GM18951 (cell line): ENCODE results near the gene RHBDF2.

Experiments used
- POLR2A ChIP-seq: IDR thresholded peaks from 4 replicates; pipeline ENCODE4 v1.6.1; 2011; ENCODE audit warnings: mild to moderate bottlenecking; ENCODE audit not compliant: insufficient read length, insufficient read depth; ENCODE audit errors: extremely low read depth
- in situ Hi-C: fragments of 300-500 bp; cut with MboI; formaldehyde crosslinking; loops from one replicate; pipeline ENCODE4 v1.12.0; 2022; ENCODE audit warnings: low sequenced_read_pairs, mixed read lengths, inconsistent platforms; ENCODE audit not compliant: unreplicated experiment

Gene RHBDF2

GRCh38 chr17:76496464-76496863 lies 4.8 kb downstream of the RHBDF2 start:
- no peak for TF ChIP-seq POLR2A
- in situ Hi-C loops, result no loop called here

- in situ Hi-C loops, result no loop called here
- TF ChIP-seq POLR2A, result no peak
Measured at GRCh38 chr17:76495663-76496400, 5.4 kb downstream of the RHBDF2 start.

- peak; percentile 23 for TF ChIP-seq POLR2A
- in situ Hi-C loops, result no loop called here
Measured at GRCh38 chr17:76493505-76494167, 7.6 kb downstream of the RHBDF2 start.

GRCh38 chr17:76492989-76493501 lies 8.2 kb downstream of the RHBDF2 start:
- peak; percentile 39 for TF ChIP-seq POLR2A
- in situ Hi-C loops, result no loop called here

GRCh38 chr17:76492123-76492988 lies 8.9 kb downstream of the RHBDF2 start:
- TF ChIP-seq POLR2A, result no peak
- in situ Hi-C loops, result no loop called here

- in situ Hi-C loops, result no loop called here
- TF ChIP-seq POLR2A, result no peak
Measured at GRCh38 chr17:76491271-76492122, 9.7 kb downstream of the RHBDF2 start.

GRCh38 chr17:76490112-76490710 lies 11.0 kb downstream of the RHBDF2 start:
- no peak for TF ChIP-seq POLR2A
- in situ Hi-C loops, result no loop called here

- in situ Hi-C loops, result no loop called here
- TF ChIP-seq POLR2A, result no peak
Measured at GRCh38 chr17:76487451-76488192, 13.6 kb downstream of the RHBDF2 start.

- no peak for TF ChIP-seq POLR2A
- in situ Hi-C loops, result no loop called here
Measured at GRCh38 chr17:76485569-76485968, 15.7 kb downstream of the RHBDF2 start.

- no peak for TF ChIP-seq POLR2A
- in situ Hi-C loops, result no loop called here
Measured at GRCh38 chr17:76484228-76484725, 16.9 kb downstream of the RHBDF2 start.

GRCh38 chr17:76481071-76481655 lies 20.1 kb downstream of the RHBDF2 start:
- TF ChIP-seq POLR2A, result peak; percentile 48
- in situ Hi-C loops, result no loop called here
